Chondrocyte (in vitro differentiated cells): ENCODE measurements around the gene PAPOLB. TPM values are rescaled to one million over a fixed set of nuclear protein-coding genes. Genes with fewer than 3 reads are reported as not detected.

Source experiments
- DNase-seq: peaks from one replicate; pipeline ENCODE4 v3.0.0; 2021; ENCODE audit warnings: mixed read lengths, low spot score
- H3K27ac Mint-ChIP-seq: one replicate; pipeline ENCODE4 v1.8.0; 2021; ENCODE audit warnings: mild to moderate bottlenecking, moderate library complexity, mixed read lengths; ENCODE audit not compliant: unreplicated experiment
- H3K27me3 Mint-ChIP-seq: 2 replicates; pipeline ENCODE4 v1.8.0; 2021; ENCODE audit warnings: low read depth, mixed read lengths
- H3K36me3 Mint-ChIP-seq: 2 replicates; pipeline ENCODE4 v1.8.0; 2021; ENCODE audit warnings: low read depth, mixed read lengths
- H3K4me1 Mint-ChIP-seq: 2 replicates; pipeline ENCODE4 v1.8.0; 2021; ENCODE audit warnings: low read depth, mild to moderate bottlenecking, mixed read lengths
- H3K4me3 Mint-ChIP-seq: one replicate; pipeline ENCODE4 v1.8.0; 2021; ENCODE audit warnings: mild to moderate bottlenecking, moderate library complexity, mixed read lengths; ENCODE audit not compliant: unreplicated experiment
- H3K9me3 Mint-ChIP-seq: 2 replicates; pipeline ENCODE4 v1.8.0; 2021; ENCODE audit warnings: low read depth, mixed read lengths
- total RNA-seq: library from RNA; stranded (reverse); gene quantifications from 3 replicates; pipeline ENCODE4 v1.2.1, GENCODE V29; 2021
- TF ChIP-seq, protein P1 (sequence below): fragments of 200-600 bp; sonication (generic); IDR thresholded peaks from 2 replicates; pipeline ENCODE4 v1.5.0; 2021; ENCODE audit warnings: antibody characterized with exemption, mild to moderate bottlenecking, moderate library complexity

PAPOLB gene
- total RNA-seq, 1 donor from 2014 or later = 0.05 TPM

DNA sequence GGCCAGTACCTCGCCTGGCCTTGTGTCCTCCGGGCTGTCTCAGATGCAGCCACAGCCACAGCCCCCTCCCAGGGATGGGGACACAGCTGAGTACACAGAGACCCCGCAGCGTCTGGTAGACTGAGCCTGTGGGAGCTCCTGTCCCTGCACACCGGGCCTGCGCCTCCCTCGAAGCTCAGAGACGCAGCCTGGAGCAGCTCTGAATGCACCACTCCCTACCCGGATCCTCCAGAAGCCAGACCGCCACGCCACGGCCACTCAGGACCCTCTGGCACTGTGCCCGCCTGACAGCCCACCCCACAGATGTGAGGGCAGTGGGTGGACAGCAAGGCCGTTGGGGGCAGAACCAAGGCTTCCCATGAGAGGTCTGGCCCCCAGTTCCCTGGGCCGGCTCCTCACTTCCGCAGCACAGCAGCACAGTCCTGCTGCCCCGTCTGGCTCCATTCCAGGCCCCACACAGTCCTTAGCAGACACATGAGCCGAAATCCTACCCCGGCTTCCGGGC lies 40.8 kb downstream of the PAPOLB start:
- Mint-ChIP-seq H3K4me3 (no peak overlapping the region), H3K4me1 (peaks cover 4% of the 10 kb centered on the region), H3K27me3 (no peaks in the 10 kb centered on the region), H3K9me3 (no peaks in the 10 kb centered on the region), H3K27ac (no peak overlapping the region), H3K36me3 (no peaks in the 10 kb centered on the region)
- peak; percentile 90 for DNase-seq
- TF ChIP-seq, protein P1, sequence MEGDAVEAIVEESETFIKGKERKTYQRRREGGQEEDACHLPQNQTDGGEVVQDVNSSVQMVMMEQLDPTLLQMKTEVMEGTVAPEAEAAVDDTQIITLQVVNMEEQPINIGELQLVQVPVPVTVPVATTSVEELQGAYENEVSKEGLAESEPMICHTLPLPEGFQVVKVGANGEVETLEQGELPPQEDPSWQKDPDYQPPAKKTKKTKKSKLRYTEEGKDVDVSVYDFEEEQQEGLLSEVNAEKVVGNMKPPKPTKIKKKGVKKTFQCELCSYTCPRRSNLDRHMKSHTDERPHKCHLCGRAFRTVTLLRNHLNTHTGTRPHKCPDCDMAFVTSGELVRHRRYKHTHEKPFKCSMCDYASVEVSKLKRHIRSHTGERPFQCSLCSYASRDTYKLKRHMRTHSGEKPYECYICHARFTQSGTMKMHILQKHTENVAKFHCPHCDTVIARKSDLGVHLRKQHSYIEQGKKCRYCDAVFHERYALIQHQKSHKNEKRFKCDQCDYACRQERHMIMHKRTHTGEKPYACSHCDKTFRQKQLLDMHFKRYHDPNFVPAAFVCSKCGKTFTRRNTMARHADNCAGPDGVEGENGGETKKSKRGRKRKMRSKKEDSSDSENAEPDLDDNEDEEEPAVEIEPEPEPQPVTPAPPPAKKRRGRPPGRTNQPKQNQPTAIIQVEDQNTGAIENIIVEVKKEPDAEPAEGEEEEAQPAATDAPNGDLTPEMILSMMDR = no peak

DNA sequence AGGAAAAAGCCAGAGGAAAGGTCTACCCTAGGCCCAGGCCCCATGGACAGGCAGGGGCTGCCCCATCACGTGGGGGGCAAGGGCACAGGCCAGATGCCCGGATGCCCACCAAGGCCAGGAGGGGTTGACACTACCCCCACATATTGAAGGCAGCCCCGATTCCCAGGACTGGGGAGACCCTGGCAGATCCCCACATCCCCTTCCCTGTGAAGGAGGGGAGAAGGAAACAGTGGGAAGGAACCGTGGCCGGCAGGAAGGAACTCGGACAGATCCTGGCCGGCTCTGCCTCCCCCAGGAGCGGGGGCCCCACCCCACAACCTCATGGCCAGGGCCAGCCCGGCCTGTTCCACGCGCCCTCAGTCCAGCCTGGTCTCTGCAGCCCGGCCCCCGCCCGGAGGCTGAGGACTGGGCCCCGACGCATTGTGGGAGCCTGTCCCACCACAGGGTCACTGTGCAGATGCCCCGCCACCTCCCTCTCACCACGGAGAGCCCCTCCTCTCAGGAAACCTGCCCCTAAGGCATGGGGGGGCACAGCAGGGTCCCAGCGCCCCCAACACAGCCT lies 41.3 kb downstream of the PAPOLB start:
- no peak for DNase-seq
- H3K4me1 Mint-ChIP-seq = peaks cover 4% of the 10 kb centered on the region
- H3K36me3 Mint-ChIP-seq = no peaks in the 10 kb centered on the region
- TF ChIP-seq, protein P1 = no peak
- H3K27ac Mint-ChIP-seq = no peak overlapping the region
- no peaks in the 10 kb centered on the region for H3K27me3 Mint-ChIP-seq
- H3K4me3 Mint-ChIP-seq = no peak overlapping the region
- no peaks in the 10 kb centered on the region for H3K9me3 Mint-ChIP-seq

DNA sequence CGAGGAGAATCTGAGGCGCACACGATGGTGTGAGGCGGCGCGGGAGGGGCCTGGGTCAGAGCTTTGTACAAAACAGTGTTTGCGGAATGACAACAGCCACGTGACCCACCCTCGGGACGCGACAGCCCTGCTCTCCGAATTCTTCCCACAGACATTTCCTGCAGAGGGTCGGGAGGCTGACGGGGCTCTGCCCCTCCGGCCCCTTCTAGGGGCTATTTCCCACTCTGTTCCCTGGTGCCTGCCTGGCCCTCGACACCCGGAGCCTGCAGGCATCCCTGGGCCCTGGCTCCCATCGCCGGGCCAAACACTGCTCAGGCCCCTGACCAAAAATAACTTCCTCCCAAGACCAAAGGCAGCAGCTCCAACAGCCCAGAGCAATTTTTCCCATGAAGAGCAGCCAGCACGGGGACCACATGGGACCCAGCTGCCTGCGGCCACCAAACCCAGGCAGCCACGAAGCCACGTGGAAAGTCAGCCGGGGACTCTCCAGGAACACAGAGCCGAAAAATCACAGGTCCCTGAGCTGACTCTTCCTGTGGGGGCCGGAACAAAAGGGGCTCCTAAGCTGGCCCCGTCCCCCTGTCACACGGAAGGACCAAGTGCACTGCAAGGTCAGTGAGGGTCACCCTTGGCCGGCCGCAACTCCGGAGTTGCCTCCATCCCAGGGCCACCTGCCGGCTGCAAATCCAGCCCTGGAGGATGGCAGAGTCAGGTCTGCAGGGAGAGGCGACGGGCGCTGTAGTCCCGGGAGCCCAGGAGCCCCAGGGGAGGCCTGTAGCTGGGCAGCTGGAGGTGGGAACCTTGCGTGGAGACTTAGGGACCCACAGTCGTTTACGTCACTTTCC lies 42.0 kb downstream of the PAPOLB start:
- Mint-ChIP-seq H3K4me3 (no peak overlapping the region), H3K4me1 (peaks cover 4% of the 10 kb centered on the region), H3K9me3 (no peaks in the 10 kb centered on the region), H3K27me3 (no peaks in the 10 kb centered on the region), H3K27ac (no peak overlapping the region), H3K36me3 (no peaks in the 10 kb centered on the region)
- no peak for DNase-seq
- TF ChIP-seq, protein P1 = no peak

DNA sequence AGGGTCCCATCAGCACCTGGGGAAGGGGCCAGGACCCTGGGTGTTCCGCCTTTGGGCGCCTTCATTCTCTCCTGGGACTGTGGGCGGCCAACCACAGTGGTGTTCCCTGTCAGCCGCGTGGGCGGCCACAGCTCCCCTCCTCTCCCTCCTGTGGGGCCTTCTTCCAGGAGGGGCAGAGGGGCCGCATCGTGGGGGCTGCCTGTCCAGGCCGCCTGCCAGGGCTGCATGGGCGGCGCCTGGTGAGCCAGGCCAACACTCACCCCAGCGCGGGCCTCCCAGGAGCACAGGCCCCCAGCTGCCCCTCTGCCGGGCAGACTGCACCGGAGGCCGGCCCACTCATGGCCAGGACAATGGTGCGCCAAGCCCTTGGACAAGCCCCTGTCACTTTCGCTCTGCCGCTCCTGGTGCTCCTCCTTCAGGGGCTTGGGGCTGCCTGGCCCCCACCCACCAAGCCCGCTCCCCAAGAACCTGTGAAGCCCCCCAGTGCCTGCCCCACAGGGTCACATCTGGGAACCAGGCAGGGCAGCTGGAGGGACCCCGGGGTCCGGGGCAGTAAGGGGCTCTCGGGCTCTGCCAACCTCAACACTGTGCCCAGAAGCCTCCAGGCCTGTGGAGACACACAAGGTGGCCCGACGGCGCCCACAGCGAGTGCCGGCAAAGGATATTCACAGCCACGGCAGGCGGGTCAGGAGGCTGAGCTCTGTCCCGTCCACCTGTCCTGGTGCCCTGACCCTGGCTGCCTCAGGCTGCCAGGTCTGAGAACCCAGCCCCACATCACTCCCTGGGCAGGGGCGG lies 43.6 kb downstream of the PAPOLB start:
- Mint-ChIP-seq H3K36me3 (peaks cover 2% of the 10 kb centered on the region), H3K27me3 (no peaks in the 10 kb centered on the region), H3K4me1 (peaks cover 4% of the 10 kb centered on the region), H3K4me3 (no peak overlapping the region), H3K27ac (no peak overlapping the region), H3K9me3 (peaks cover 6% of the 10 kb centered on the region)
- TF ChIP-seq, protein P1 = no peak
- no peak for DNase-seq
